Neural cell (in vitro differentiated cells): ENCODE data around the gene MCL1. TPM values are rescaled to one million over a fixed set of nuclear protein-coding genes. Genes with fewer than 3 reads are reported as not detected.

Experiments
- H2AFZ ChIP-seq: fragments of 200-600, 300-800 bp; sonication (generic), shearing (Covaris generic); 2 replicates; pipeline ENCODE4 v1.6.0; 2014; ENCODE audit warnings: low read depth, mild to moderate bottlenecking, antibody characterized with exemption, low read length, moderate library complexity
- H3F3A ChIP-seq: fragments of 200-600 bp; shearing (Covaris generic); 2 replicates; pipeline ENCODE4 v1.6.1; 2016; ENCODE audit warnings: mild to moderate bottlenecking, moderate library complexity, mixed read lengths, antibody characterized with exemption, low read length; ENCODE audit not compliant: insufficient read depth, poor library complexity, severe bottlenecking
- H3K27ac ChIP-seq: fragments of 200-600, 300-800 bp; sonication (generic), shearing (Covaris generic); 2 replicates; pipeline ENCODE4 v1.5.1; 2014; ENCODE audit warnings: mild to moderate bottlenecking, low read length, moderate library complexity
- H3K27me3 ChIP-seq: fragments of 300-800, 200-600 bp; sonication (generic), shearing (Covaris generic); 2 replicates; pipeline ENCODE4 v1.6.0; 2014; ENCODE audit warnings: mild to moderate bottlenecking, low read depth, low read length, moderate library complexity; ENCODE audit not compliant: insufficient read depth
- H3K36me3 ChIP-seq: fragments of 300-800, 200-600 bp; sonication (generic), shearing (Covaris generic); 2 replicates; pipeline ENCODE4 v1.5.1; 2014; ENCODE audit warnings: mild to moderate bottlenecking, antibody characterized with exemption, low read length, moderate library complexity; ENCODE audit not compliant: insufficient read depth
- H3K4me2 ChIP-seq: fragments of 300-800, 200-600 bp; sonication (generic), shearing (Covaris generic); 2 replicates; pipeline ENCODE4 v1.6.0; 2014; ENCODE audit warnings: mild to moderate bottlenecking, low read length
- H3K4me3 ChIP-seq: fragments of 300-800, 200-600 bp; sonication (generic), shearing (Covaris generic); 2 replicates; pipeline ENCODE4 v1.5.1; 2014; ENCODE audit warnings: mild to moderate bottlenecking, low read length, moderate library complexity
- H3K79me2 ChIP-seq: fragments of 200-600 bp; shearing (Covaris generic); replicated peaks from 2 replicates; pipeline ENCODE4 v1.6.0; 2014; ENCODE audit warnings: mild to moderate bottlenecking, low read length, moderate library complexity; ENCODE audit not compliant: insufficient read depth
- H3K9ac ChIP-seq: fragments of 300-800, 200-600 bp; sonication (generic), shearing (Covaris generic); 2 replicates; pipeline ENCODE4 v1.6.1; 2016; ENCODE audit warnings: mild to moderate bottlenecking, low read length, mixed read lengths
- H3K9me2 ChIP-seq: fragments of 200-600 bp; shearing (Covaris generic); 2 replicates; pipeline ENCODE4 v1.6.1; 2016; ENCODE audit warnings: mild to moderate bottlenecking, low read length, mixed read lengths; ENCODE audit not compliant: insufficient read depth
- H3K9me3 ChIP-seq: fragments of 200-600, 300-800 bp; sonication (generic), shearing (Covaris generic); 2 replicates; pipeline ENCODE4 v1.6.1; 2016; ENCODE audit warnings: mild to moderate bottlenecking, mixed run types, low read length, moderate library complexity, mixed read lengths
- H4K20me1 ChIP-seq: fragments of 200-600 bp; shearing (Covaris generic); 2 replicates; pipeline ENCODE4 v1.6.1; 2016; ENCODE audit warnings: mild to moderate bottlenecking, mixed run types; ENCODE audit not compliant: insufficient read depth
- EP300 ChIP-seq: fragments of 450-650 bp; conservative IDR thresholded peaks from 2 replicates; pipeline ENCODE4 v1.6.1; 2014; ENCODE audit warnings: antibody characterized with exemption, mild to moderate bottlenecking, moderate library complexity; ENCODE audit not compliant: poor library complexity, severe bottlenecking
- EZH2 ChIP-seq: fragments of 200-600, 300-800 bp; shearing (Covaris generic), sonication (generic); IDR thresholded peaks from 2 replicates; pipeline ENCODE4 v1.6.1; 2014; ENCODE audit warnings: antibody characterized with exemption, low read length, borderline replicate concordance, mild to moderate bottlenecking; ENCODE audit not compliant: insufficient read depth, poor library complexity, severe bottlenecking
- MXI1 ChIP-seq: fragments of 450-650 bp; conservative IDR thresholded peaks from 2 replicates; pipeline ENCODE4 v1.6.1; 2014; ENCODE audit warnings: antibody characterized with exemption, mild to moderate bottlenecking; ENCODE audit not compliant: poor library complexity, severe bottlenecking
- POLR2AphosphoS5 ChIP-seq: IDR thresholded peaks from 2 replicates; pipeline ENCODE4 v1.6.1; 2012
- RAD21 ChIP-seq: fragments of 450-650 bp; conservative IDR thresholded peaks from 2 replicates; pipeline ENCODE4 v1.6.1; 2014; ENCODE audit warnings: antibody characterized with exemption, mild to moderate bottlenecking, moderate library complexity
- SMC3 ChIP-seq: fragments of 450-650 bp; conservative IDR thresholded peaks from 2 replicates; pipeline ENCODE4 v1.6.1; 2014; ENCODE audit warnings: antibody characterized with exemption, mild to moderate bottlenecking, moderate library complexity; ENCODE audit not compliant: poor library complexity
- TAF1 ChIP-seq: IDR thresholded peaks from 2 replicates; pipeline ENCODE4 v1.6.1; 2012; ENCODE audit warnings: low read depth
- polyA plus RNA-seq: library from polyadenylated mRNA; depleted of rRNA; stranded (reverse); fragments of >200 nt; gene quantifications from 2 replicates; pipeline ENCODE4 v1.2.3, GENCODE V29; 2014
- TF ChIP-seq, protein P1 (sequence below): IDR thresholded peaks from 2 replicates; pipeline ENCODE4 v1.6.1; 2012; ENCODE audit warnings: borderline replicate concordance
- TF ChIP-seq, protein P2 (sequence below): fragments of 450-650 bp; IDR thresholded peaks from 2 replicates; pipeline ENCODE4 v1.5.1; 2014; ENCODE audit warnings: antibody characterized with exemption, mild to moderate bottlenecking, moderate library complexity; ENCODE audit not compliant: poor library complexity, severe bottlenecking

MCL1 gene
- polyA plus RNA-seq, 1 donor from 2014 or later = 171 TPM

DNA sequence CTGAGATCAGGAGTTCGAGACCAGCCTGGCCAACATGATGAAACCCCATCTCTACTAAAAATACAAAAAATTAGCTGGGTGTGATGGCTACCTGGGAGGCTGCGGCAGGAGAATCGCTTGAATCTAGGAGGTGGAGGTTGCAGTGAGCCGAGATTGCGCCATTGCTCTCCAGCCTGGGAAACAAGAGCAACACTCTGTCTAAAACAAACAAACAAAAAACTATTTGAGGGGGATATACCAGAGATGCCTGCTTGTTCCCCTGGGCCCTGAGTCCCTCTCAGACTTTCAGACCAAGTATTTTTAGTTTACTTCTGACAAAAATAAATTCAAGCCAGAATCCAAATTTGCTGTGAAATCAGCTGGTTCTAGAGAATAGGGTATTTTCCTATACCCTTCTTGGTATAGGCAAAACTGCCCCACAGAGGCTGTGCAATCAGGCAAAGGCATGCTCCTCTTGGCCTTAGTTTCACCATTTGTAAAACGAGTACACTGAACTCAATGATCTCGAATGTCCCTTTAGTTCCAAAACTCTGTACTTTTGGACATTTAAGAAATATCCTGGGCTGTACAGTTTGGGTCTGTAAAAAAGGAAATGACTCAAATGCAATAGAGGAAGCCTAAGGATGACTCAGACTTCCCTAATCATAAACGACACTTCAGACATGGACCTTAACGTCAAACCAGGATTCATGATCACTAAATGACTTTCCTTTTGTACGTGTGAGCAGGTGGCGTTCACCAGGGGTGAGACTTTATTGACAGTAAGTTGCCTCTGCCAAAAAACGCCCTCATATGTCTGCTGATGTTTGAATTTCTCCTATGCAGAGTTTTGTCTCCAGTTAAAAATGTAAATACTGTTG, 33.9 kb upstream of the MCL1 start:
- TF ChIP-seq SMC3 (no peak), POLR2AphosphoS5 (no peak), RAD21 (no peak), EP300 (no peak), TAF1 (no peak), EZH2 (no peak), MXI1 (no peak)
- TF ChIP-seq, protein P1, sequence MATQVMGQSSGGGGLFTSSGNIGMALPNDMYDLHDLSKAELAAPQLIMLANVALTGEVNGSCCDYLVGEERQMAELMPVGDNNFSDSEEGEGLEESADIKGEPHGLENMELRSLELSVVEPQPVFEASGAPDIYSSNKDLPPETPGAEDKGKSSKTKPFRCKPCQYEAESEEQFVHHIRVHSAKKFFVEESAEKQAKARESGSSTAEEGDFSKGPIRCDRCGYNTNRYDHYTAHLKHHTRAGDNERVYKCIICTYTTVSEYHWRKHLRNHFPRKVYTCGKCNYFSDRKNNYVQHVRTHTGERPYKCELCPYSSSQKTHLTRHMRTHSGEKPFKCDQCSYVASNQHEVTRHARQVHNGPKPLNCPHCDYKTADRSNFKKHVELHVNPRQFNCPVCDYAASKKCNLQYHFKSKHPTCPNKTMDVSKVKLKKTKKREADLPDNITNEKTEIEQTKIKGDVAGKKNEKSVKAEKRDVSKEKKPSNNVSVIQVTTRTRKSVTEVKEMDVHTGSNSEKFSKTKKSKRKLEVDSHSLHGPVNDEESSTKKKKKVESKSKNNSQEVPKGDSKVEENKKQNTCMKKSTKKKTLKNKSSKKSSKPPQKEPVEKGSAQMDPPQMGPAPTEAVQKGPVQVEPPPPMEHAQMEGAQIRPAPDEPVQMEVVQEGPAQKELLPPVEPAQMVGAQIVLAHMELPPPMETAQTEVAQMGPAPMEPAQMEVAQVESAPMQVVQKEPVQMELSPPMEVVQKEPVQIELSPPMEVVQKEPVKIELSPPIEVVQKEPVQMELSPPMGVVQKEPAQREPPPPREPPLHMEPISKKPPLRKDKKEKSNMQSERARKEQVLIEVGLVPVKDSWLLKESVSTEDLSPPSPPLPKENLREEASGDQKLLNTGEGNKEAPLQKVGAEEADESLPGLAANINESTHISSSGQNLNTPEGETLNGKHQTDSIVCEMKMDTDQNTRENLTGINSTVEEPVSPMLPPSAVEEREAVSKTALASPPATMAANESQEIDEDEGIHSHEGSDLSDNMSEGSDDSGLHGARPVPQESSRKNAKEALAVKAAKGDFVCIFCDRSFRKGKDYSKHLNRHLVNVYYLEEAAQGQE = no peak
- TF ChIP-seq, protein P2, sequence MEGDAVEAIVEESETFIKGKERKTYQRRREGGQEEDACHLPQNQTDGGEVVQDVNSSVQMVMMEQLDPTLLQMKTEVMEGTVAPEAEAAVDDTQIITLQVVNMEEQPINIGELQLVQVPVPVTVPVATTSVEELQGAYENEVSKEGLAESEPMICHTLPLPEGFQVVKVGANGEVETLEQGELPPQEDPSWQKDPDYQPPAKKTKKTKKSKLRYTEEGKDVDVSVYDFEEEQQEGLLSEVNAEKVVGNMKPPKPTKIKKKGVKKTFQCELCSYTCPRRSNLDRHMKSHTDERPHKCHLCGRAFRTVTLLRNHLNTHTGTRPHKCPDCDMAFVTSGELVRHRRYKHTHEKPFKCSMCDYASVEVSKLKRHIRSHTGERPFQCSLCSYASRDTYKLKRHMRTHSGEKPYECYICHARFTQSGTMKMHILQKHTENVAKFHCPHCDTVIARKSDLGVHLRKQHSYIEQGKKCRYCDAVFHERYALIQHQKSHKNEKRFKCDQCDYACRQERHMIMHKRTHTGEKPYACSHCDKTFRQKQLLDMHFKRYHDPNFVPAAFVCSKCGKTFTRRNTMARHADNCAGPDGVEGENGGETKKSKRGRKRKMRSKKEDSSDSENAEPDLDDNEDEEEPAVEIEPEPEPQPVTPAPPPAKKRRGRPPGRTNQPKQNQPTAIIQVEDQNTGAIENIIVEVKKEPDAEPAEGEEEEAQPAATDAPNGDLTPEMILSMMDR = no peak
- Histone ChIP-seq H2AFZ (no peak overlapping the region), H3F3A (no peaks in the 10 kb centered on the region), H4K20me1 (no peaks in the 10 kb centered on the region), H3K4me3 (no peak overlapping the region), H3K27me3 (no peaks in the 10 kb centered on the region), H3K79me2 (no peaks in the 10 kb centered on the region), H3K36me3 (peaks cover 4% of the 10 kb centered on the region), H3K9me3 (no peaks in the 10 kb centered on the region), H3K9me2 (no peaks in the 10 kb centered on the region), H3K9ac (no peak overlapping the region), H3K4me2 (no peak overlapping the region), H3K27ac (no peak overlapping the region)

DNA sequence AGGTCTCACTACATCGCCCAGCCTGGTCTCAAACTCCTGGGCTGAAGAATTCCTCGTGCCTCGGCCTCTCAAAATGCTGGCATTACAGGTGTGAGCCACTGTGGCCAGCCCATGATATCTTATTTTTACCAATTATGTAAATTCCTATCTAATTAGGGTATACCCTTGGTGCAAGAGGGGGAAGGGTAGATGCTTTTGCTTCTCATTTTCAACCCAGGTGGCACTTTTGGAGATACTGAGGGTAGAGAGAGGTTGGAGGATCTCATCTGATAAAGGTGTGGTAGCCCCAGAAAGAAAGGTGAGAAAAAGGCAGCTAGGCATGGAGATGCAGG, 32.6 kb upstream of the MCL1 start:
- Histone ChIP-seq H3K9me3 (no peaks in the 10 kb centered on the region), H3K36me3 (peaks cover 4% of the 10 kb centered on the region), H3K9me2 (no peaks in the 10 kb centered on the region), H3K9ac (no peak overlapping the region), H3K79me2 (no peaks in the 10 kb centered on the region), H4K20me1 (no peaks in the 10 kb centered on the region), H3F3A (no peaks in the 10 kb centered on the region), H3K27ac (no peak overlapping the region), H3K4me2 (no peak overlapping the region), H3K4me3 (no peak overlapping the region), H2AFZ (no peak overlapping the region), H3K27me3 (no peaks in the 10 kb centered on the region)
- TF ChIP-seq EP300 (no peak), EZH2 (no peak), SMC3 (no peak), MXI1 (no peak), RAD21 (no peak), TAF1 (no peak)
- TF ChIP-seq, protein P1 = no peak
- TF ChIP-seq, protein P2 = no peak
